NT2/D1 (cell line): ENCODE measurements around the gene BMERB1.

Source experiments
- DNase-seq: peaks from one replicate; pipeline ENCODE4 v3.0.0-alpha.2; 2011; ENCODE audit warnings: low read depth, low spot score
- H3K27me3 ChIP-seq: 2 replicates; pipeline ENCODE4 v1.6.0; 2011; ENCODE audit warnings: mild to moderate bottlenecking; ENCODE audit not compliant: insufficient read length, insufficient read depth
- H3K36me3 ChIP-seq: 2 replicates; pipeline ENCODE4 v1.6.1; 2011; ENCODE audit warnings: mild to moderate bottlenecking, low read length, mixed read lengths; ENCODE audit not compliant: insufficient read depth, insufficient read length
- H3K4me1 ChIP-seq: 2 replicates; pipeline ENCODE4 v1.5.1; 2011; ENCODE audit not compliant: insufficient read depth, insufficient read length
- H3K4me3 ChIP-seq: 2 replicates; pipeline ENCODE4 v1.5.1; 2011; ENCODE audit warnings: low read depth; ENCODE audit not compliant: insufficient read length
- H3K9ac ChIP-seq: 2 replicates; pipeline ENCODE4 v1.6.0; 2011; ENCODE audit warnings: low read depth; ENCODE audit not compliant: insufficient read length
- H3K9me3 ChIP-seq: 2 replicates; pipeline ENCODE4 v1.5.1; 2011; ENCODE audit warnings: mild to moderate bottlenecking, low read length; ENCODE audit not compliant: insufficient read depth
- SUZ12 ChIP-seq: IDR thresholded peaks from 2 replicates; pipeline ENCODE4 v1.6.1; 2011; ENCODE audit not compliant: insufficient read length, insufficient read depth; ENCODE audit errors: extremely low read depth
- YY1 ChIP-seq: IDR thresholded peaks from 2 replicates; pipeline ENCODE4 v1.6.1; 2011; ENCODE audit not compliant: insufficient read length, insufficient read depth
- ZNF274 ChIP-seq: IDR thresholded peaks from 2 replicates; pipeline ENCODE4 v1.6.1; 2011; ENCODE audit warnings: mild to moderate bottlenecking, low read depth, low read length

The BMERB1 gene

GRCh38 chr16:15507301-15507958 is 73.0 kb downstream of the BMERB1 start:
- H3K9me3 ChIP-seq: no peaks in the 10 kb centered on the region
- H3K27me3 ChIP-seq: no peaks in the 10 kb centered on the region
- no peak overlapping the region for H3K9ac ChIP-seq
- H3K4me3 ChIP-seq: no peak overlapping the region
- no peaks in the 10 kb centered on the region for H3K36me3 ChIP-seq
- DNase-seq: no peak
- peaks cover 23% of the 10 kb centered on the region for H3K4me1 ChIP-seq
- no peak for TF ChIP-seq SUZ12
- no peak for TF ChIP-seq YY1
- no peak for TF ChIP-seq ZNF274

GRCh38 chr16:15507959-15508627 is 73.7 kb downstream of the BMERB1 start:
- Histone ChIP-seq H3K4me3 (no peak overlapping the region), H3K27me3 (no peaks in the 10 kb centered on the region), H3K4me1 (peaks cover 18% of the 10 kb centered on the region), H3K36me3 (no peaks in the 10 kb centered on the region), H3K9ac (peak overlapping the region; percentile 61), H3K9me3 (no peaks in the 10 kb centered on the region)
- no peak for DNase-seq
- TF ChIP-seq YY1: no peak
- no peak for TF ChIP-seq ZNF274
- no peak for TF ChIP-seq SUZ12

- H3K9me3 ChIP-seq: no peaks in the 10 kb centered on the region
- no peaks in the 10 kb centered on the region for H3K36me3 ChIP-seq
- H3K4me3 ChIP-seq: no peak overlapping the region
- H3K4me1 ChIP-seq: peaks cover 18% of the 10 kb centered on the region
- H3K9ac ChIP-seq: peak overlapping the region; percentile 61
- no peak for DNase-seq
- no peak for TF ChIP-seq YY1
- no peak for TF ChIP-seq SUZ12
- no peak for TF ChIP-seq ZNF274
- no peaks in the 10 kb centered on the region for H3K27me3 ChIP-seq
These were observed 74.7 kb downstream of the BMERB1 start for GRCh38 chr16:15509051-15509592.

- DNase-seq: no peak
- no peaks in the 10 kb centered on the region for H3K9me3 ChIP-seq
- no peaks in the 10 kb centered on the region for H3K36me3 ChIP-seq
- H3K4me3 ChIP-seq: no peak overlapping the region
- H3K9ac ChIP-seq: peak overlapping the region; percentile 43
- no peaks in the 10 kb centered on the region for H3K27me3 ChIP-seq
- TF ChIP-seq SUZ12: no peak
- no peak for TF ChIP-seq ZNF274
- TF ChIP-seq YY1: no peak
- peaks cover 18% of the 10 kb centered on the region for H3K4me1 ChIP-seq
These were observed 75.5 kb downstream of the BMERB1 start for GRCh38 chr16:15509593-15510535.

- TF ChIP-seq YY1: no peak
- no peak for TF ChIP-seq ZNF274
- no peak for TF ChIP-seq SUZ12
- Histone ChIP-seq H3K9ac (no peak overlapping the region), H3K4me3 (no peak overlapping the region), H3K4me1 (peaks cover 18% of the 10 kb centered on the region), H3K9me3 (no peaks in the 10 kb centered on the region), H3K36me3 (no peaks in the 10 kb centered on the region), H3K27me3 (no peaks in the 10 kb centered on the region)
- no peak for DNase-seq
These were observed 76.6 kb downstream of the BMERB1 start for GRCh38 chr16:15510992-15511391.

- H3K9ac ChIP-seq: no peak overlapping the region
- peaks cover 18% of the 10 kb centered on the region for H3K4me1 ChIP-seq
- no peak for TF ChIP-seq ZNF274
- no peak for TF ChIP-seq YY1
- TF ChIP-seq SUZ12: no peak
- DNase-seq: no peak
- H3K36me3 ChIP-seq: no peaks in the 10 kb centered on the region
- H3K9me3 ChIP-seq: no peaks in the 10 kb centered on the region
- H3K4me3 ChIP-seq: no peak overlapping the region
- no peaks in the 10 kb centered on the region for H3K27me3 ChIP-seq
These were observed 77.5 kb downstream of the BMERB1 start for GRCh38 chr16:15511759-15512487.

- TF ChIP-seq YY1: no peak
- no peak for TF ChIP-seq ZNF274
- no peak for TF ChIP-seq SUZ12
These were observed 78.8 kb downstream of the BMERB1 start for GRCh38 chr16:15513156-15513555.

More at GRCh38 chr16:15513156-15513555, 78.8 kb downstream of the BMERB1 start:
- H3K36me3 ChIP-seq: no peaks in the 10 kb centered on the region
- no peak overlapping the region for H3K9ac ChIP-seq
- no peak for DNase-seq
- peaks cover 11% of the 10 kb centered on the region for H3K4me1 ChIP-seq
- no peaks in the 10 kb centered on the region for H3K9me3 ChIP-seq
- no peak overlapping the region for H3K4me3 ChIP-seq
- H3K27me3 ChIP-seq: no peaks in the 10 kb centered on the region
